Nephron progenitor cell (in vitro differentiated cells): ENCODE data around the gene ALPL.

Experiments used
- DNase-seq: peaks from one replicate; pipeline ENCODE4 v3.0.0; 2021
- H3K27ac Mint-ChIP-seq: 2 replicates; pipeline ENCODE4 v1.8.0; 2021; ENCODE audit warnings: mild to moderate bottlenecking, moderate library complexity, mixed read lengths
- H3K27me3 Mint-ChIP-seq: 2 replicates; pipeline ENCODE4 v1.8.0; 2021; ENCODE audit warnings: mild to moderate bottlenecking, low read depth, mixed read lengths; ENCODE audit not compliant: poor library complexity
- H3K36me3 Mint-ChIP-seq: 2 replicates; pipeline ENCODE4 v1.8.0; 2021; ENCODE audit warnings: low read depth, mixed read lengths
- H3K4me1 Mint-ChIP-seq: 2 replicates; pipeline ENCODE4 v1.8.0; 2021; ENCODE audit warnings: mixed read lengths
- H3K4me3 Mint-ChIP-seq: 2 replicates; pipeline ENCODE4 v1.8.0; 2021; ENCODE audit warnings: mild to moderate bottlenecking, moderate library complexity, mixed read lengths
- H3K9me3 Mint-ChIP-seq: 2 replicates; pipeline ENCODE4 v1.8.0; 2021; ENCODE audit warnings: mild to moderate bottlenecking, moderate library complexity, mixed read lengths
- TF ChIP-seq, protein P1 (sequence below): fragments of 200-600 bp; sonication (generic); IDR thresholded peaks from 2 replicates; pipeline ENCODE4 v1.5.0; 2021; ENCODE audit warnings: antibody characterized with exemption

Gene ALPL

DNA sequence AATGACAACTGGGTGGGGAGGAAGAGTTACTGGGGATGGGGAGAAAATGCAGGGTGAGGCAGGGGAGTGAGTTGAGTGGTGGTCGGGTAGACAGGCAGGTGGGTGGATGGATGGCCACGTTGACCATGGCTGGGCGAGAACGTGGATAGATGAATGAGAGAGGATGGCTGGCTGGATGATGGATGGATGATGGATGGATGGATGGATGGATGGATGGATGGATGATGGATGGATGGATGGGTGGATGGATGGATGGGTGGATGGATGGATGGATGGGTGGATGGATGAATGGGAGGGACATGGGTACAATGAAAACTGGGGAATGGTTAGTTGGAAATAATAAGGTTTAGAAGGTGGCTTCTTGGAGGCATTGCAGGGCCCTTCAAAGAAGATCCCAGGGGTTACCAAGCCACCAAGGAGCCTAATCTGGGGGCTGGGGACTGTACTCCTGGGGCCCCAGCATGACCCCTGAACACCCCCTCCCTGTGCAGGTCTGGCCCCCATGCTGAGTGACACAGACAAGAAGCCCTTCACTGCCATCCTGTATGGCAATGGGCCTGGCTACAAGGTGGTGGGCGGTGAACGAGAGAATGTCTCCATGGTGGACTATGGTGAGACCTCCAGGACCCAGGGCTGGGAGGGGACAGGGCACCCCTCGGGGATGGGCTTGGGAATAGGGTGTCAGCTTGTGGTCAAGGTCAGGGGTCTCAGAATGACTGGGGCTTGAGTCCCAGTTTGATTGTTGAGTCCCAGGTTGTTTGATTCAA lies 67.0 kb downstream of the ALPL start:
- Mint-ChIP-seq H3K9me3 (no peaks in the 10 kb centered on the region), H3K27ac (no peak overlapping the region), H3K27me3 (peaks cover 16% of the 10 kb centered on the region), H3K4me3 (no peak overlapping the region), H3K36me3 (no peaks in the 10 kb centered on the region), H3K4me1 (peaks cover 16% of the 10 kb centered on the region)
- no peak for DNase-seq
- TF ChIP-seq, protein P1, sequence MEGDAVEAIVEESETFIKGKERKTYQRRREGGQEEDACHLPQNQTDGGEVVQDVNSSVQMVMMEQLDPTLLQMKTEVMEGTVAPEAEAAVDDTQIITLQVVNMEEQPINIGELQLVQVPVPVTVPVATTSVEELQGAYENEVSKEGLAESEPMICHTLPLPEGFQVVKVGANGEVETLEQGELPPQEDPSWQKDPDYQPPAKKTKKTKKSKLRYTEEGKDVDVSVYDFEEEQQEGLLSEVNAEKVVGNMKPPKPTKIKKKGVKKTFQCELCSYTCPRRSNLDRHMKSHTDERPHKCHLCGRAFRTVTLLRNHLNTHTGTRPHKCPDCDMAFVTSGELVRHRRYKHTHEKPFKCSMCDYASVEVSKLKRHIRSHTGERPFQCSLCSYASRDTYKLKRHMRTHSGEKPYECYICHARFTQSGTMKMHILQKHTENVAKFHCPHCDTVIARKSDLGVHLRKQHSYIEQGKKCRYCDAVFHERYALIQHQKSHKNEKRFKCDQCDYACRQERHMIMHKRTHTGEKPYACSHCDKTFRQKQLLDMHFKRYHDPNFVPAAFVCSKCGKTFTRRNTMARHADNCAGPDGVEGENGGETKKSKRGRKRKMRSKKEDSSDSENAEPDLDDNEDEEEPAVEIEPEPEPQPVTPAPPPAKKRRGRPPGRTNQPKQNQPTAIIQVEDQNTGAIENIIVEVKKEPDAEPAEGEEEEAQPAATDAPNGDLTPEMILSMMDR, result no peak

GRCh38 chr1:21576798-21577187 lies 67.6 kb downstream of the ALPL start:
- TF ChIP-seq, protein P1, result no peak
- peaks cover 20% of the 10 kb centered on the region for H3K27me3 Mint-ChIP-seq
- H3K9me3 Mint-ChIP-seq, result no peaks in the 10 kb centered on the region
- H3K36me3 Mint-ChIP-seq, result no peaks in the 10 kb centered on the region
- H3K27ac Mint-ChIP-seq, result no peak overlapping the region
- H3K4me3 Mint-ChIP-seq, result no peak overlapping the region
- no peak for DNase-seq
- peaks cover 16% of the 10 kb centered on the region for H3K4me1 Mint-ChIP-seq

- peaks cover 22% of the 10 kb centered on the region for H3K27me3 Mint-ChIP-seq
- no peaks in the 10 kb centered on the region for H3K36me3 Mint-ChIP-seq
- H3K4me1 Mint-ChIP-seq, result peaks cover 16% of the 10 kb centered on the region
- no peak overlapping the region for H3K27ac Mint-ChIP-seq
- TF ChIP-seq, protein P1, result no peak
- H3K4me3 Mint-ChIP-seq, result no peak overlapping the region
- no peak for DNase-seq
- H3K9me3 Mint-ChIP-seq, result no peaks in the 10 kb centered on the region
Observed at GRCh38 chr1:21577324-21577723, 68.1 kb downstream of the ALPL start.

DNA sequence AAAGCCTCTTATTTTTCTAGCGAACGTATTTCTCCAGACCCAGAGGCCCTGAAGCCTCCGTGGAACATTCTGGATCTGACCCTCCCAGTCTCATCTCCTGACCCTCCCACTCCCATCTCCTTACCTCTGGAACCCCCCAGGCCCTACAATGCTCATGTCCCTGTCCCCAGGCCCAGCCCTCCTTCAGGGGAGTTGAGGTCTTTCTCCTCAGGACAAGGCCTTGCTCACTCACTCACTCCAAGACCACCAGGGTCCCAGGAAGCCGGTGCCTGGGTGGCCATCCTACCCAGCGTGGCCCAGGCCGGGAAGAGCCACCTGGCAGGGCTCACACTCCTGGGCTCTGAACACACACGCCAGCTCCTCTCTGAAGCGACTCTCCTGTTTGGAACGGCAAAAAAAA lies 68.7 kb downstream of the ALPL start:
- DNase-seq, result no peak
- Mint-ChIP-seq H3K4me1 (peaks cover 16% of the 10 kb centered on the region), H3K27me3 (peaks cover 28% of the 10 kb centered on the region), H3K27ac (no peak overlapping the region), H3K4me3 (no peak overlapping the region), H3K9me3 (no peaks in the 10 kb centered on the region), H3K36me3 (no peaks in the 10 kb centered on the region)
- TF ChIP-seq, protein P1, result no peak

- peaks cover 7% of the 10 kb centered on the region for H3K4me1 Mint-ChIP-seq
- TF ChIP-seq, protein P1, result no peak
- no peaks in the 10 kb centered on the region for H3K9me3 Mint-ChIP-seq
- no peaks in the 10 kb centered on the region for H3K36me3 Mint-ChIP-seq
- peaks cover 40% of the 10 kb centered on the region for H3K27me3 Mint-ChIP-seq
- DNase-seq, result no peak
- no peak overlapping the region for H3K4me3 Mint-ChIP-seq
- no peak overlapping the region for H3K27ac Mint-ChIP-seq
Observed at GRCh38 chr1:21579791-21580190, 70.6 kb downstream of the ALPL start.

DNA sequence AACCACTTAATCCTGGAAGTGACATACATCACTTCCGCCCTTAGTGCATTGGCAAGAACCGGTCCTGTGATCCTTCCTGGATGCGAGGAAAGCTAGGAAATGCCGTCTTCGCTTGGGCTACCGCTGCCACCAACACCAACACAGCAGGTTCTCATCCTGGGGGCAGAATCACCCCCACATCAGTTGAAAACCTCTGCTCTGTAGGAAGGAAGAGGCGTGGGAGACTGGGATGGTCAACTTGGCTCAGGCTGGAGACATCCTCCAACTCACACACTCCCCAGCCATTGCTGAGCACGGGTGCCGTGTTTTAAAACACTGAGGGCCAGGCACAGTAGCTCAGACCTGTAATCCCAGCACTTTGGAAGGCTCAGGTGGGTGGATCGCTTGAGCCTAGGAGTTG lies 74.9 kb downstream of the ALPL start:
- H3K36me3 Mint-ChIP-seq, result no peaks in the 10 kb centered on the region
- peaks cover 52% of the 10 kb centered on the region for H3K27me3 Mint-ChIP-seq
- no peaks in the 10 kb centered on the region for H3K9me3 Mint-ChIP-seq

More for the DNA sequence above, 74.9 kb downstream of the ALPL start:
- Mint-ChIP-seq H3K27ac (no peak overlapping the region), H3K4me3 (no peak overlapping the region), H3K4me1 (peaks cover 16% of the 10 kb centered on the region)
- TF ChIP-seq, protein P1, result no peak
- DNase-seq, result no peak
